ENCODE data around the gene TMSB4X.
"Not testable (repeated sequence)": the region's sequence is repeated elsewhere in the genome, so short reads cannot be mapped to it uniquely, and the experiment has no call there.

TMSB4X gene

GRCh38 chrX:12955882-12956703 lies 18.8 kb upstream of the TMSB4X start:
- DNase-seq = peak; percentile 70

DNA sequence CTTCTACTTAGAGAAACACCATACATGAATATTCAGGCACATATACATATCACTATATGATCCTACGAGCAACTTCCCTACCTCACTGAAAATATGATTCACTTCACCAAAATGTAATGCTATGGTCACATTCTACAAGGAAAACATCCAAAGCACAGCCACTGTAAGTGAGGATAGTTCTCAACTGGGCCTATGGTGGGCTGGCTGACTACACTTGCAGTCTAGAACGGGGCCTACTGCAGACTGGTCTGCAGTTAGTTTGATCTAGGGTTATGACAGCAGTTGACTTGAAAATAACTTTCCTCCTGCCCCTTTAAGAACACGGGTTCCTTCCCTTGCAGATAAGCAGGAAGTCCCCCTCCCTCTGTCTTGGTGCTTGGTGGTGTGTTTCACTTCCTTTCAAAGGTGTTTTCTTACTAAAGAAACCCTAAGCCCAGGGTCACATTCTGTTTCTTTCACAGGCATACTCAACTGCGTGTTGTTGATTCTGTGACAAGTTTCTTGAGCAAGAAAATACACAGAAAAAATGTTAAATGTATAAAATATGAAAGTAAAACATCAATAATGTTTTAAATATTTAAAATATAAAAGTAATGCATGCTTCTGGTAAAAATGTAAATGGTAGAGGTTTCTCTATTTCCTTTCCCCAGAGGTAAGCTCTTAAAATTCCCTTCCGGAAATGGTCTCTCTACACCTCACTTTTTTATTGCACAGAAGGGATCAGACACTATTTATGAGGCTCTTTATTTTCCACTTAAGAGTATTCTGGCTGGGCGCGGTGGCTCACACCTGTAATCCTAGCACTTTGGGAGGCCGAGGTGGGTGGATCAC lies 18.0 kb upstream of the TMSB4X start:
- peak; percentile 55 for DNase-seq

- DNase-seq = no peak
These were observed 16.9 kb upstream of the TMSB4X start for GRCh38 chrX:12958059-12958458.

- DNase-seq = no peak
These were observed 16.4 kb upstream of the TMSB4X start for GRCh38 chrX:12958461-12958860.

DNA sequence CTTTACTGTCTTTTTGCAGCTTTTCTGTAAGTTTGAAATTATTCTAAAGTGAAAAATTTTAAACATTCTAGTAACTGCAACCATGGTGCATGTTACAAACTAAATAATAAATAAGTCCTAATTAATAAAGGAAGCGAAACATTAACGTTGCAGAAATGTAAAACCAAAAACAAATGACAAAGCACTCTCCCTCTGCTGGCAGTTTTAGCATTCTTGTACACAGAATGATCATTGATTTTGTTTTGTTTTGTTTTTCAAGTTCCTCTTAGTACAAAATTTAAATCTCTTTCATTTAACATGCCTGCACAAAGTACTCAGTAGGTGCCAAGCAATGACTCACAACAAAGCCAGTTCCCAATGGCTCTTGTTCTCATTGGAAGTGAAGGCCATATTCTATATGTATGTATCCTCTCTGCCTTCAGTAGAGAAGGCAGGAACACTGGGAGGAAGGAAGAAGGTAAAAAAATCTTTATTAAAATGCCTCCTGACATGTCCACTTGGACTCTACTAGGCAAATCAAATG lies 13.7 kb upstream of the TMSB4X start:
- DNase-seq = no peak

- no peak for DNase-seq
These were observed 12.8 kb upstream of the TMSB4X start for GRCh38 chrX:12962041-12962504.

- not testable (repeated sequence) for DNase-seq
These were observed 11.6 kb upstream of the TMSB4X start for GRCh38 chrX:12963210-12963850.

- no peak for DNase-seq
These were observed 9.6 kb upstream of the TMSB4X start for GRCh38 chrX:12965131-12965940.

DNA sequence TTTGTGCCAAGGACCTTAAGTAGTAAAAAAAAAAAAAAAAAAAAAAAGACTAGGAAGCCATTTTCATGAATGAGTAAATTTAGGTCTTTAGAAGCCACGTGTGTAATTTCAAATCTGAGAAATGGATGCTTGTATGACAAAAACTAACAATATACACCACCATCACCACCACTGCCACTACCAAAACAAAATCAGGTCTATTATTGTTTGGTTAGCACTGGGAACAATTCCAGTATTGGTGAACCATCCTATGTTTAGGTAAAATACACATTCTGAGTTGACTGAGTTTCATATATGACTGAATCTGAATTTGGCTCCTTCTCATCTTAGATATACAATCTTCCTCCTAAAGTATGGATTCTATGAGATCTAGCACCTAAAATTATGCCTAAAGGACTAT lies 8.8 kb upstream of the TMSB4X start:
- DNase-seq = no peak

- no peak for DNase-seq
These were observed 7.0 kb upstream of the TMSB4X start for GRCh38 chrX:12967711-12968465.

DNA sequence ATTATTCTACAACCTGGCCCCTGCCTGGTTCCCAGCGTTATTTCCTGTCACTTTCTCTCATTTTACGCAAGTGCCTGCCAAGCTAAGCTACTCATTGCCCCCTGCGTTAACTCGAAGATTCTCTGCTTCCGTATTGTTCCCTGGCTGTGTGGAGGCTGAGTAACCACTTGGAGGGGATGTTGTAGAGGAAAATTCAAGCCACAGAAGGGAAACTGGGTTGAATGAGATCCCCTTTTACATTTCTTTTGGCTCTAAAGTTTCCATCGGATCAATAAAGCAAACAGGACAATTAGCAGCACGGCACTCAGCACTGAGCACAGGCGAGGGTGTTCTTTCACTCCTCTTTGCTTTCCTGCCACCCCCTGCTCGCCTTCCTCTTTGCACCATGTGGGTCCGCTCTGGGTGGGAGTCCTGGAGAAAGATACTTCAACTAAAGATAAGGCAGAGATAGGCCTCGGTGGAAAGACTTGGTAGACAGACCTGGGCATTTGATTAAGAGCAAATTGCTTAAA lies 4.2 kb upstream of the TMSB4X start:
- peak; percentile 53 for DNase-seq

GRCh38 chrX:12971282-12972003 lies 3.5 kb upstream of the TMSB4X start:
- no peak for DNase-seq

- no peak for DNase-seq
These were observed 2.7 kb upstream of the TMSB4X start for GRCh38 chrX:12972243-12972642.

DNA sequence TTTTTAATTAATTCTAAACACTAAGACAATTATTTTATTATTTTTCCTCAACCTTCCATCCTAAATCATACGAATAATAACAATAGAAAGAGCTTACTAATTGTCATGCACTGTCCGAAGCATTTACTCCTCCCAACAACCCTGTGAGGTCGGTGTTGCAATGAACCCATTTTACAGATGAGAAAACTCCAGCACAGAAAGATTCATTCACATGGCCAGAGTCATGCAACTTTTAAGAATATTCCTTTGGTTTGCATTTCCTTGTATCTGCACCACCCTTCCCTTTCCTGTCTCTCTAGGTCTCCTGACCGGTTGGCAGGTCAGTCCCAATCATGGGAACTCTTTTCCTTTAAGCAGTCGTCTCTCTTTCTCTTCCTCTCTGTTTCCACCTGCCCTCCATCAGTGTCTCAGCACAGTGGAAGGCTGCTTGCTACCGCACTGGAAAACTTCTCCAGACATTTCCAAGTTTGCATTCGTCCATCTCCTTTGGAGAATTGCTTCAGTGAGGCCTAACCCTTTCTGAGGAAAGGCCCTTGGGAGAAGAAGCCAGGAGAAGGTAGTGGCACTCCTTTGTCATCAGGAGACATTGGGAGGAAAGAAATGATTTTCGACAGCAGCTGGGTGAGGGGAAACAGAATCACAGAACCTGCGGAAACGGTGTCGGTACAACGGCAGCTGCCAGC lies 1.9 kb upstream of the TMSB4X start:
- no peak for DNase-seq

DNA sequence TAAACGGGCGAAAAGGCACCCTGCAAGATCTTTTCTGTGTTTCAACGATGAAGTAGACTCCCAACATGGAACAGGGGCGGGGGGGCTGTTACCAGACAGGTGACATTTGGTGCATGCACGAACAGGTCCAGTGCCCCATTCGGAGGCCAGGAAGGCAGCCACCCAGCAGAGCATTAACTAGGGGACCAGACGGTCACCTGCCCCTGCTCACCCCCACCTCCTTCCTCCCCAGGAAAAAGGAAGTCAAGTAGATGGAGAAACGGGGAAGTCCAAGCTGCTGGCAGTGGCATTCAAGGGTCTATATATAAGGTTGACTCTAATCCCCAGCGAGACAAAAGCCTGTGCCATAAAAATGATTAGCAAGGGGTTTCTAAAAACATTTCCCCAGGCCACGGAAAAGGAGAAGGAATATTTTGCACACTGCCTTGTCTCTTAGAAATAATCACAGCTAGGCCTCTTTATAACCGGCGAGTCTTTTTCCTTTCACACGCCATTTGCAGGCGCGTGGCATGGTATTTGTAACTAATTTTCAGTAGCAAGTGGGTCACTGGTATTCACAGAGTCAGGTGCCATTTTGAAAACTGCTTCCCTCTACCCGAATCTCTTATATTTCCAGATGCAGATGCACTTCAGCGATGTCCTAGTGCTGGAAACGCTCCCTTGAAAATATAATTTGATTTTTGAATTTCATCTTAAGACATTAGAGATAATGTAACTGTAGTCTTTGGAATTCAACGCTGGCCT lies 1.2 kb upstream of the TMSB4X start:
- DNase-seq = peak; percentile 43

- peak; percentile 67 for DNase-seq
These were observed 560 bp upstream of the TMSB4X start for GRCh38 chrX:12974305-12974795.

DNA sequence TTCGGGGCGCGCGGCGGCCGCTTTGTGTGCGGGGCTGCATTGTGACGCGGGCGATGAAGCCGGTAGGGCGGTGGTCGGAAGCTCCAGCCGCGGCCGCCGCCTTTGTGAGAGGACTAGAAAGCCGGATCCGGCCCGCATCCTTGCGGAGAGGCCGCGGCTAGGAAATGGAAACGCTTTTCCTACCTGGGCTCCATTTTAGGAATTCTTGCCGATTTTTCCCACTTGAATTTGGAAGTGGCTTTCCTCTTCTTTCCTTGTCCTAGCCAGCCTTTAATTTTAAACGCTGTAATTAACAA lies 708 bp downstream of the TMSB4X start:
- DNase-seq = peak; percentile 45

DNA sequence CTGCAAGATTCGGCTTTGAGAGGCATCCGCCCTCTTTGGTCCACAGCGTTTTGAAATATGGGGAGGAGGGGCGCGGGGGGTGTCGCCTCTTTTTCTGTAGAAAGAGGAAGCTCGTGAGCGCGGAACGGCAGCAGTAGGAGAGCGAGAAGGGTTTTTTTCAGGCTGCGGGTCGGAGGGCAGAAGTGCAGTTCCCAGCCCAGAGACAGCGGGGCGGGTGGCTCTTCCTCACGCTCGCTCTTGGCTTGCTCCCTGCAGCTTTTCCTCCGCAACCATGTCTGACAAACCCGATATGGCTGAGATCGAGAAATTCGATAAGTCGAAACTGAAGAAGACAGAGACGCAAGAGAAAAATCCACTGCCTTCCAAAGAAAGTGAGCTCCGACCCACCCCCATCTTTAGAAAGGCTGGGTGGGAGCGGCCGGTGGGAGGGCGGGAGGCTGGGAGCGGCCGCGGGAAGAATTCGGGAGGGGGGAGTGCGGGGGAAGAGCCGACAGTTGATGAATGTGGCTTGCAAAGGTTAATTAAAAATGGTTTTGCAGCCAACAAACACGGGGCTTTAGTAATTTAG lies 1.2 kb downstream of the TMSB4X start:
- DNase-seq = no peak

All from stimulated activated CD4-positive, alpha-beta T cell treated with anti-CD3 and anti-CD28 coated beads, Interleukin-1b, Interleukin-23, amount 100 ng/mL, for 48 hours (primary cell).